Astrocyte (in vitro differentiated cells and primary cell): Measurements from ENCODE around the gene SSH2. TPM values are rescaled to one million over a fixed set of nuclear protein-coding genes. Genes with fewer than 3 reads are reported as not detected.
A peak's percentile ranks its signal among the peaks of the same experiment; 100 is the strongest.

ENCODE experiments used
- DNase-seq: peaks from one replicate; pipeline ENCODE4 v3.0.0-alpha.2; 2010; ENCODE audit warnings: low read depth
- FAIRE-seq: peaks from 2 replicates; lab custom pipeline; 2011; peaks lifted over from hg19 to GRCh38; lab: Jason Lieb, UNC
- H2AFZ ChIP-seq: 2 replicates; pipeline ENCODE4 v1.6.0; 2012; ENCODE audit warnings: low read depth, low read length, inconsistent platforms
- H3K27ac ChIP-seq: 2 replicates; pipeline ENCODE4 v1.5.1; 2011; ENCODE audit warnings: low read depth, low read length, inconsistent platforms
- H3K27me3 ChIP-seq: 2 replicates; pipeline ENCODE4 v1.6.0; 2011; ENCODE audit warnings: low read length, inconsistent platforms; ENCODE audit not compliant: insufficient read depth
- H3K36me3 ChIP-seq: 2 replicates; pipeline ENCODE4 v1.5.1; 2011; ENCODE audit warnings: low read length, inconsistent platforms; ENCODE audit not compliant: insufficient read depth
- H3K4me1 ChIP-seq: 2 replicates; pipeline ENCODE4 v1.5.1; 2011; ENCODE audit warnings: low read length, inconsistent platforms; ENCODE audit not compliant: insufficient read depth
- H3K4me2 ChIP-seq: 2 replicates; pipeline ENCODE4 v1.6.0; 2012; ENCODE audit warnings: low read length, inconsistent platforms
- H3K4me3 ChIP-seq: 2 replicates; pipeline ENCODE4 v1.5.1; 2011; ENCODE audit warnings: low read depth, mild to moderate bottlenecking, low read length, inconsistent platforms; ENCODE audit not compliant: insufficient read depth
- H3K79me2 ChIP-seq: 2 replicates; pipeline ENCODE4 v1.6.0; 2012; ENCODE audit warnings: mild to moderate bottlenecking, low read length, inconsistent platforms; ENCODE audit not compliant: insufficient read depth
- H3K9ac ChIP-seq: 2 replicates; pipeline ENCODE4 v1.6.0; 2012; ENCODE audit warnings: mild to moderate bottlenecking, low read length, inconsistent platforms
- H3K9me3 ChIP-seq: 2 replicates; pipeline ENCODE4 v1.5.1; 2012; ENCODE audit warnings: low read depth, mild to moderate bottlenecking, low read length, inconsistent platforms; ENCODE audit not compliant: insufficient read depth
- H4K20me1 ChIP-seq: 2 replicates; pipeline ENCODE4 v1.6.0; 2012; ENCODE audit warnings: low read length, inconsistent platforms; ENCODE audit not compliant: insufficient read depth
- H3K27ac Mint-ChIP-seq: one replicate; pipeline ENCODE4 v1.8.0; 2021; ENCODE audit warnings: mild to moderate bottlenecking, mixed read lengths; ENCODE audit not compliant: unreplicated experiment
- H3K27me3 Mint-ChIP-seq: one replicate; pipeline ENCODE4 v1.8.0; 2021; ENCODE audit warnings: low read depth, mixed read lengths; ENCODE audit not compliant: unreplicated experiment
- H3K36me3 Mint-ChIP-seq: one replicate; pipeline ENCODE4 v1.8.0; 2021; ENCODE audit warnings: low read depth, mixed read lengths; ENCODE audit not compliant: unreplicated experiment
- H3K4me1 Mint-ChIP-seq: one replicate; pipeline ENCODE4 v1.8.0; 2021; ENCODE audit warnings: low read depth, mixed read lengths; ENCODE audit not compliant: unreplicated experiment
- H3K4me3 Mint-ChIP-seq: one replicate; pipeline ENCODE4 v1.8.0; 2021; ENCODE audit warnings: mild to moderate bottlenecking, moderate library complexity, mixed read lengths; ENCODE audit not compliant: unreplicated experiment
- H3K9me3 Mint-ChIP-seq: one replicate; pipeline ENCODE4 v1.8.0; 2021; ENCODE audit warnings: mild to moderate bottlenecking, mixed read lengths; ENCODE audit not compliant: unreplicated experiment
- EZH2 ChIP-seq: IDR thresholded peaks from 2 replicates; pipeline ENCODE4 v1.6.1; 2012; ENCODE audit warnings: mild to moderate bottlenecking, low read length, inconsistent platforms; ENCODE audit not compliant: insufficient read depth
- total RNA-seq: library from RNA; stranded (reverse); gene quantifications from 2 replicates; pipeline ENCODE4 v1.2.1, GENCODE V29; 2021
- TF ChIP-seq, protein P1 (sequence below): IDR thresholded peaks from 2 replicates; pipeline ENCODE4 v1.5.1; 2011; ENCODE audit warnings: low read depth, mild to moderate bottlenecking, inconsistent platforms, low read length, moderate library complexity; ENCODE audit not compliant: insufficient read depth

The SSH2 gene
- total RNA-seq, 1 donor from 2014 or later = 31.1 TPM

DNA sequence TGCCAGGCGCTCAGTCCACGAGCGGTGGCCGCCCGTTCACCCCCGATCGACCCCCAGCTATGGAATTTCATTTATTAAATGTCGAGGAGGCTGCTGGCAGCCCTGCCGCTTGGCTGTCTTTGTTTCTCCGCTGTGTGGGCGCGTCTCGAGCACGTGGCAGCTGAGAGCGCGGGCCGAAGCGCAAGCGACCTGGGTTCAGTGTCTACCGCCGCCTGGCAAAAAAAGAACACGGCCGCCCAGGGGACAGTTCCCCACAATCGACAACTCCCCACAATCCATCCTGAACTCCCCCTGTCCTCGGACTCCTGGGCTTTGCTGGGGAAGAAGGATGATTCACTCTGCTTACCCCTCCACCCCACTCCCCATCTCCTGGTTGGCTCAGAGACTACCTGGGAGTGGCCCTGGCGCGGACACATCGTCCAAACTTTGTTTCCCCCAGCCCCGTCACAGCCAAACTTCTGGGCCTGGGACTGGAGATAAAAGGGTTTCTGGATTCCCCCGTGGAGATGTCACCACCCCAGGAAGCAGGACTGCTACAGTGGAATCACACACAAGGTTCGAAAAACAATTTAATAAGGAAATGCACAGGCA lies 338.8 kb downstream of the SSH2 start:
- H3K9me3 Mint-ChIP-seq = no peaks in the 10 kb centered on the region
- H3K9ac ChIP-seq = peak overlapping the region; percentile 63
- H3K4me3 Mint-ChIP-seq = peak overlapping the region; percentile 83
- H3K4me1 ChIP-seq = peaks cover 61% of the 10 kb centered on the region
- H3K27me3 Mint-ChIP-seq = no peaks in the 10 kb centered on the region
- peak overlapping the region; percentile 47 for H3K4me3 ChIP-seq
- peaks cover 52% of the 10 kb centered on the region for H4K20me1 ChIP-seq
- TF ChIP-seq EZH2 = no peak
- TF ChIP-seq, protein P1, sequence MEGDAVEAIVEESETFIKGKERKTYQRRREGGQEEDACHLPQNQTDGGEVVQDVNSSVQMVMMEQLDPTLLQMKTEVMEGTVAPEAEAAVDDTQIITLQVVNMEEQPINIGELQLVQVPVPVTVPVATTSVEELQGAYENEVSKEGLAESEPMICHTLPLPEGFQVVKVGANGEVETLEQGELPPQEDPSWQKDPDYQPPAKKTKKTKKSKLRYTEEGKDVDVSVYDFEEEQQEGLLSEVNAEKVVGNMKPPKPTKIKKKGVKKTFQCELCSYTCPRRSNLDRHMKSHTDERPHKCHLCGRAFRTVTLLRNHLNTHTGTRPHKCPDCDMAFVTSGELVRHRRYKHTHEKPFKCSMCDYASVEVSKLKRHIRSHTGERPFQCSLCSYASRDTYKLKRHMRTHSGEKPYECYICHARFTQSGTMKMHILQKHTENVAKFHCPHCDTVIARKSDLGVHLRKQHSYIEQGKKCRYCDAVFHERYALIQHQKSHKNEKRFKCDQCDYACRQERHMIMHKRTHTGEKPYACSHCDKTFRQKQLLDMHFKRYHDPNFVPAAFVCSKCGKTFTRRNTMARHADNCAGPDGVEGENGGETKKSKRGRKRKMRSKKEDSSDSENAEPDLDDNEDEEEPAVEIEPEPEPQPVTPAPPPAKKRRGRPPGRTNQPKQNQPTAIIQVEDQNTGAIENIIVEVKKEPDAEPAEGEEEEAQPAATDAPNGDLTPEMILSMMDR = no peak
- peaks cover 4% of the 10 kb centered on the region for H3K27me3 ChIP-seq
- no peak for FAIRE-seq
- peaks cover 12% of the 10 kb centered on the region for H3K4me1 Mint-ChIP-seq
- H3K27ac ChIP-seq = peak overlapping the region; percentile 60
- H3K36me3 ChIP-seq = no peaks in the 10 kb centered on the region
- H3K27ac Mint-ChIP-seq = peak overlapping the region; percentile 92
- DNase-seq = peak; percentile 77
- no peaks in the 10 kb centered on the region for H3K9me3 ChIP-seq
- H3K4me2 ChIP-seq = peak overlapping the region; percentile 91
- H3K36me3 Mint-ChIP-seq = no peaks in the 10 kb centered on the region
- peak overlapping the region; percentile 84 for H2AFZ ChIP-seq
- peaks cover 28% of the 10 kb centered on the region for H3K79me2 ChIP-seq

DNA sequence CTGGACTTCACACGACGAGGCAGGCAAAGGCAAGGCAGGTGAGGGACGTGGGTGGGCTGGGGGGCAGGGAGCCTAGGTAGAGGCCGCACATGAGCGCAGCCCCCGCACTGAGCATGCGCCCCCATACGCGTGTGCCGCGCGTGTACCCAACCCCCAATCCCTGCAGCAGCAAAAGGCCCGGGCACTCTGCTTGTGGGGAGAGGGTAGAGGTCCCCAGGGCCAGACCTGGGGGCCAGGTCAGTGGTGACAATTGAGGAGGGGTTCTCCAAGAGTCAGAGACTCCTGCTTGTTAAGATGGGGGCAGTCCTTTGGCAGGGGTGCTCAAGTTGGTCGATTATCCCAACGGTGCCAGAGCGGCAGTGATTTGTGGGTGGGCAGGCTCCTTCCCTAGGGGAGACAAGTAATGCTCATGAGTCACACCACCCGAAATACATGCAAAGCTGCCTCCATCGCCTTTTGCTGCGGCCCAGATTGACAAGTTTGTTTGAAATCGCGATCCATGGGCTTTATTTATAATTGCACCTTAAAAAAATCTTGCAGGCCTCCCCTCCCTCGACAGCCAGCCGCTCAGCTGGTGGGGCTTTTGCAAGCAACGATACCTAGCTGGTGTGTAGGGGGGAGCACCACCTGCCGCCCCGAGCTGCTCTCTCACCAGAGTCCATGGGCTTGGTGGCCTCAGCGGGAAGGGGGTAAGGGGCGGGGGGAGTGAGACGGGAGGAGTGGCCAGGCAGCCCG lies 339.4 kb downstream of the SSH2 start:
- Mint-ChIP-seq H3K27ac (peak overlapping the region; percentile 81), H3K27me3 (no peaks in the 10 kb centered on the region), H3K36me3 (no peaks in the 10 kb centered on the region), H3K4me1 (peaks cover 13% of the 10 kb centered on the region), H3K9me3 (no peaks in the 10 kb centered on the region), H3K4me3 (peak overlapping the region; percentile 85)
- peak overlapping the region; percentile 72 for H3K9ac ChIP-seq
- H2AFZ ChIP-seq = peak overlapping the region; percentile 84
- H3K36me3 ChIP-seq = no peaks in the 10 kb centered on the region
- peaks cover 52% of the 10 kb centered on the region for H4K20me1 ChIP-seq
- DNase-seq (peak; percentile 62), FAIRE-seq (no peak)
- peaks cover 34% of the 10 kb centered on the region for H3K79me2 ChIP-seq
- H3K4me1 ChIP-seq = peaks cover 63% of the 10 kb centered on the region
- H3K27ac ChIP-seq = peak overlapping the region; percentile 60
- H3K4me2 ChIP-seq = peak overlapping the region; percentile 91
- peak overlapping the region; percentile 57 for H3K4me3 ChIP-seq
- H3K27me3 ChIP-seq = no peaks in the 10 kb centered on the region
- TF ChIP-seq, protein P1 = no peak
- TF ChIP-seq EZH2 = no peak
- no peaks in the 10 kb centered on the region for H3K9me3 ChIP-seq
